Measurements from ENCODE around the gene EEFSEC.

DNA sequence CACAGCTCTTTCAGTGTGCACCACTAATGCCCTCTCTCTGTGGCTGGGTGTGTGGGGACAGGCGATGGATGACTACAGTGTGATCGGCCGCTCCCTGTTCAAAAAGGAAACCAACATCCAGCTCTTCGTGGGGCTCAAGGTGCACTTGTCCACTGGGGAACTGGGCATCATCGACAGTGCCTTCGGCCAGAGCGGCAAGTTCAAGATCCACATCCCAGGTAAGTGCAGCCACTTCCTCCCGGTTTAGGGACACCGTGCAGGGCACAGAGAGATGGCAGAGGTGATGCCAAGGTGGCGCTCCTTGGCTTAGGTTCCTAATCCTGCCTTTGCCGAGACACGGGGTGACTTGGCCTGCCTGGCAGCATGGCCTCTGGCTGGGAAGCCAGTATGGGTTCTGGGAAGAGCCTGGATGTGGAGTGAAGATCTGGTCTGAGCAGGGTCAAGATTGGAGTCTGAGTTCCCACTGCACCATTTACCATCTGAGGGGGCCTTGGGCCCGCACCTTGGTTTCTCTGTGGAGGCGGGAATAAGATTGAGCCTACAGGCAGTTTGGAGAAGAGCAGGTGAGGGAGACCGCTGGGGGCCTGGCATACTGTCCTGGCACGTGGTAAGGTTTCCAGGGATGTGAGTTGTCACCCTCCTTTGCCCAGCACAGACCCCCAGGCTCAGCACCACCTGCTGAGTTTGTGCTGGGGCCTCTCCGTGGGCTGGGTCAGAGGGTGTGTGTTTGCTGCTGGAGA, 205.0 kb downstream of the EEFSEC start:
- TF ChIP-seq, protein P1, sequence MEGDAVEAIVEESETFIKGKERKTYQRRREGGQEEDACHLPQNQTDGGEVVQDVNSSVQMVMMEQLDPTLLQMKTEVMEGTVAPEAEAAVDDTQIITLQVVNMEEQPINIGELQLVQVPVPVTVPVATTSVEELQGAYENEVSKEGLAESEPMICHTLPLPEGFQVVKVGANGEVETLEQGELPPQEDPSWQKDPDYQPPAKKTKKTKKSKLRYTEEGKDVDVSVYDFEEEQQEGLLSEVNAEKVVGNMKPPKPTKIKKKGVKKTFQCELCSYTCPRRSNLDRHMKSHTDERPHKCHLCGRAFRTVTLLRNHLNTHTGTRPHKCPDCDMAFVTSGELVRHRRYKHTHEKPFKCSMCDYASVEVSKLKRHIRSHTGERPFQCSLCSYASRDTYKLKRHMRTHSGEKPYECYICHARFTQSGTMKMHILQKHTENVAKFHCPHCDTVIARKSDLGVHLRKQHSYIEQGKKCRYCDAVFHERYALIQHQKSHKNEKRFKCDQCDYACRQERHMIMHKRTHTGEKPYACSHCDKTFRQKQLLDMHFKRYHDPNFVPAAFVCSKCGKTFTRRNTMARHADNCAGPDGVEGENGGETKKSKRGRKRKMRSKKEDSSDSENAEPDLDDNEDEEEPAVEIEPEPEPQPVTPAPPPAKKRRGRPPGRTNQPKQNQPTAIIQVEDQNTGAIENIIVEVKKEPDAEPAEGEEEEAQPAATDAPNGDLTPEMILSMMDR (IDR thresholded peaks at IDR 0.05): no peak
- TF ChIP-seq POLR2A (IDR thresholded peaks at IDR 0.05): no peak

Data from esophagus squamous epithelium (tissue), 4 donors.